HG02870 (cell line): Measurements from ENCODE around the gene GCA.

ENCODE experiments used
- ATAC-seq: cut with Tn5 transposase; IDR thresholded peaks from one replicate; pipeline ENCODE4 v1.9.1; 2021; ENCODE audit warnings: mild to moderate bottlenecking, moderate library complexity; ENCODE audit not compliant: unreplicated experiment

The GCA gene

DNA sequence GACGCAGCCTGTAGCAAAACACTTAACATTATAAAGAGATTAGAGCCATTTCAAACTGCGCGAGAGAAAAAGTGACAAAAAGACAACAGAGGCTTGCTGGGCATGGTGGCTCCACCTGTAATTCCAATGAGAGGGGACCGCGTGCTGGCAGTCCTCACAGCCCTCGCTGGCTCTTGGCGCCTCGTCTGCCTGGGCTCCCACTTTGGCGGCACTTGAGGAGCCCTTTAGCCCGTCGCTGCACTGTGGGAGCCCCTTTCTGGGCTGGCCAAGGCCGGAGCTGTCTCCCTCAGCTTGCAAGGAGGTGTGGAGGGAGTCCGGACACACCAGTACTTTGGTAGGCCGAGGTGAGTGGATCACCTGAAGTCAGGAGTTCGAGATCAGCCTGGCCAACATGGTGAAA lies 16.1 kb upstream of the GCA start:
- no peak for ATAC-seq

DNA sequence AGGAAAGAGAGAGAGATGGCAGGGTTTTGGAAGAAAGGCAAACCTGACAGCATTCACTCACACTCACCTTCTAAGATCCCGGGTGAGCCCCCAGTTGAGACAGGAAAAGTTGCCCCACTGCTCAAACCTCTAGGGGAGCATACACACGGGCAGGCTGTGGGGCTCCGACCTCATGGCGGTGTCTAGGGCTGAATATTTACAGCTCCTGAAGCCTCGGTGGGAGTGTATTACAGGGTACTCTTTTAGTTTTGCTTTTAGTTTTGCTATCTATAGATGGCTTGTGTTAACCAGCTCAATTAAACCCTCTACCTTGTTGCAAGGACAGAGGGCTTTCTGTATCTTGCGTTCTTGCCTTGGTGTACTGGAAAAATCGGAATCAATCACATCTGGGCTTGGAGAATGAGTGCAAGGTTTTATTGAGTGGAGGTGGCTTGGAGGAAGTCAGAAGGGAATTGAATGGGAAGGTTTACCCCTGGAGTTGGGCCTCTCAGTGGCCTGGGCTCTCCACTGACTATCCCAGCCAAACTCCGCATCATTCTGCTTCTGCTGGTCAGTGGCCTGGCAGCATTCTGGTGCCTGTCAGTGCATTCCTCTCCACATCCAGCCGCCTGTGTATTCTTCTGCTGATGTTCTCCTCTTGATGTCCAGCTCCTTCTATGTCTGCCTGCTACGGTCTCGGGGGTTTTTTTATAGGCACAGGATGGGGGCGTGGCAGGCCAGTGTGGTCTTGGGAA lies 15.3 kb upstream of the GCA start:
- no peak for ATAC-seq

DNA sequence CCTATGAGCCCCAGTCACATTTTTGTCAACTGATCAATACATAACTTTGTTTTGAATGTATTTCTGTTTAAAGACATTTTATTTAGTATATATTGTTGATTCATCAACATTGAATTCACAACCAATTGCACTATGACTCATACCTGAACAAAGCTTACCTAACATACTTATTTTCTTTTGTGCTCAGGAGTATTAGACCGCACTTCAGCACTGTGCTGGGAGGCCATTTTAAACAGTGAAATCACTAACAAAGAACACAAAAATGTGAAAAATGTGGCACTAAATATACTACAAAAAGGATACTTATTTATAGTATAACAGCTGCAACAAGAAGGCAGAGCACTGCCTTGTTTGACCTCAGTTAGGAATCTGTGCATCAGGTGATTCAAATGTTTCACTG lies 13.1 kb upstream of the GCA start:
- no peak for ATAC-seq

DNA sequence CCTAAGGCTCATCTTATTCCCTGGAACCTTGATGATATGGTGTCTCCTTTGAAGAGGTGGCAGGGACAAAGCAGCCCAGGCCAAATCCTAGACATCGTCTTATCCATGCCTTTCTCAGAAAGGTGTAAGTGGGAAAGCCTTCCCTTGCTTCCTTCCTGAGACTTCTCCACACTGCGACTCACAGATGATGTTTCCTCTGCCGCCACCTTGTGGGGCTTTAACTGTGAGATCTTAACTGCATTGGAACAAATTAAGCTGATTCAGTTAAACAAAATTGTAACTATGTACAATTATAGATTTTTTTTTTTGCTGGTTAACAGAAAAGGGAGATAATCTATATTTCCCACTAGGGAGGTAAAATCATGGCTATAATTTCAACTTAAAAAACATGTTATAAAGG lies 10.0 kb upstream of the GCA start:
- peak; percentile 67 for ATAC-seq

DNA sequence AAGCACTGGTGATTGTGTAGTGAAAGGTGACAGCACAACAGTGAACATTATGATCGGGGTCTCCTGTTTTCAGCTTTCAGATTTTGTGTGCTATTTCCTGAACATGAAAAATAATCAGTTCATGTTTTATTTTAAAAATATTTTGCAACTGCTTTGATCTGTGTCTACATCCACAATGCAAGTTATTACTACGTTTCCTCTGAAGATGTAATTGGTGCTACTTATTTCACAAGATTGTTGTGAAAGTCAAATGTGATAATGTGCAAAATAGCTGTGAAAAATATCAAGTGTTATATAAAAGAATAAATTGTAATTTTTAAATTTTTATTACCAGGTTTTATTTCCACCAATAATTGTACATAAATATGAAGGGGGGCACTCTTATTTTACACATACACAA lies 6.1 kb upstream of the GCA start:
- ATAC-seq = no peak

DNA sequence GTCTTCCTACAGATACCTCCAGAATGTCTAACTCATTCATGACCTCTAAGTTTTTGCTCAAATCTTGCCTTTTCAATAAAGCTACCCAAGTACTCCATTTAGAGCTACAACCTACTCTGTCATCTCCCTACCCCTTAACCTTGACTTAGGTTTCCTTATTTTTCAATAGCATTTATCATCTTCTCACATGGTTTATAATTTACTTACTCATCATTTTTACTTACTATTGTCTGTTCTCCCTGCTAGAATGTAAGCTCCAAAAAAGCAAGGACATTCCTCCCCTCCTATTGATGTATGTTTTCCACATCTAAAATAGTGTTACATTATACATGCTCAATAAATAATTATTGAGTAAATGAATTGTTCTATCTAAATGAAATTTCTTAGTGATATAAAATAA lies 3.1 kb upstream of the GCA start:
- ATAC-seq = no peak

DNA sequence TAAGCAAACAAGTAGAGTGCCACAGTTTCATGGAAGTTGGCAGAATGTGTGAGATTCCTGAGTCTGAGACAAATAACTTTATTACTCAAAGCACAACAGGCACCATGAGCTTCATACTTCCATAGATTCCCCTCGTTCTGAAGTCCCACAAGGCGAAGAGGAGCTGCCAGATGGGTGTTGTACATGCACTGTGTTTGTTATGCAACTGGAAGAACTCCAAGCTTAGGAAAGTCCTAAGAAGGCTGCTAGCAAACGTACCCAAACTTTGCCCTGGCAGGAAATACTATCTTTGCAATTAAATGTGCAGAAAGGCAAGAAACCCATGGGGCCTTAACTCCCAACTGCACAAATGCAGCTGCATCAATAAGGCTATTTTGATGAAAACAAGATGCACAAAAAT lies 1.6 kb upstream of the GCA start:
- ATAC-seq = no peak

DNA sequence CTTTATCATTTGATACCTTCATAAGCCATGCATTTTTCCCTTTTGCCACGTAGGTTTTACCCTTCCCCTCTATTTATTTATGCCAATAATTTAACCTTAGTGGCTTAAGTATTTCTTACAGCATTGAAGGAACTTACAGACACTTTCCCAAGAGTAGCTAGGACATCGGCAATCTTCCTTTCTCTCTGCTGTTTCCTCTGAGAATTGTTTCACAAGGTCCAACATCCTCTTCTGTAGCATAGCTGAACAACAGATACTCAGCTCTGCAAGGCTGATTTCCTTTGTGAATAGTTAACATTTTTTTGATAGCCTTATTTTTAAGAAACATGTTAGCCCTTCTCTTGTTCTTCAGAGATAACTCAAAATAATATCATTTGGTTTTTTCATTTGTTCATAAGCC lies 1.1 kb upstream of the GCA start:
- no peak for ATAC-seq

DNA sequence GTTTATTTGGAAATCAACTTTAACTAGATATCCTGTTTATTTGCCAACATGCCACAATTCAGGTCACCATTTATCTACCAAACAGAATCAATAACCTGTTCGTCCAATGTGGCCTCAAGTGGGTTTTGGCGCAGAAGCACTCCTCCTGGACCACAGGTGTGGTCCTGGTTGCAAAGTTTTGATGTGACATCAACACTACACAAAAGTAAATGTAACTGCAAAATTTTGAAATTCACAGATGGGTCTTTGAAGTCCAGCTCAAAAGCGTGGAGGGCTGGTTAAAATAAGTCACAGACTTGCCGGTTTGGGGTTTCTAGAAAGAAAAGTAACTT lies 474 bp upstream of the GCA start:
- ATAC-seq = no peak

DNA sequence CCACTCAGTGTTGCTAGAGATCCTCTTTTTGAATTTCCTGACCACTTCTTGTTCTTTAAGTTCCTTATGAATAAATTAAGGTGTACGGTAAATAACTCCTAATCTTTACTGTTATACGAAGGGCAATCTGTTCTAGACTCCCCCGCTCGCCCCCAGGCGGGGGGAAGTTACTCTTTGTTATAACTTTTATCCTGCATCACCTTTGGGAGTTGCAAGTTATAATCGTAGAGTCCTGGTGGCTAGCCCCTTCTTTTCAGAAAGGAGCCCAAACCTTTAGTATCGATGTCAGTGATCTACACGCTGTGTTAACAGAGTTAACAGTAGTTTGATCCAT lies 652 bp downstream of the GCA start:
- ATAC-seq = no peak

DNA sequence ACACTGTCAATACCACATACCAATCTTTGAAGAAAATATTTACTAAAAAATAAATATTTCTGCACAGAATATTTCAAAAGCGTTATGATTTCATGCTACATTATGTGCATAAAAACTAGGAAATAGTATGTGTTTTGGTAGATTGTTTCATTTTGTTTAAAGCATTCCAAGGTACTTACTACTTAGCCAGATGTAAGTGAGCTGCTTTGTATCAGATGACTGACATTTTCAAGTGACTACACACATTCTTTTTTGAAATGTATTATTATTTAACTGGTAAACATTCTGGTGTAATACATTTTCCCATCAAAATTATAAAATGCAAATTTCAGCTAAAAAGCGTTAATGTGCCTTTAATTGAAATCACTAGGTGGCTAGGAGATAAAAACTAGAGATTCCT lies 21.5 kb downstream of the GCA start:
- no peak for ATAC-seq

DNA sequence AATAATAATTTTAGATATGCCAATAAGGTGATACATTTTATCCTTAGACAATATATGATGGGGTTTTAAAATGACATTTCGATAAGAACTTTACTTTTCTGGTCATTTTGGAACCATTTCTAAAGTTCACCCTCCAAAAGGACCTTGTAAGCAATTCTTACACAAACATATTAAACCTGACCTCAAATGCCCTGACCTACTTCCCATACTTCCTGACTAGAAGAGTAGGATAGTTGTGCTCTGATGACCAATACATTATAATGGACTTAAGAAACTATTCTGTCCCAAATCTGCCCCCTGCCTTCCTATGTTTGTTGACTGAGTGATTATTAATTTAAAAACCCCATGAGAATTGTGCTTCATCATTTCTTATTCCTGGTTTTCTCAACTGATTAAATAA lies 24.6 kb downstream of the GCA start:
- no peak for ATAC-seq

DNA sequence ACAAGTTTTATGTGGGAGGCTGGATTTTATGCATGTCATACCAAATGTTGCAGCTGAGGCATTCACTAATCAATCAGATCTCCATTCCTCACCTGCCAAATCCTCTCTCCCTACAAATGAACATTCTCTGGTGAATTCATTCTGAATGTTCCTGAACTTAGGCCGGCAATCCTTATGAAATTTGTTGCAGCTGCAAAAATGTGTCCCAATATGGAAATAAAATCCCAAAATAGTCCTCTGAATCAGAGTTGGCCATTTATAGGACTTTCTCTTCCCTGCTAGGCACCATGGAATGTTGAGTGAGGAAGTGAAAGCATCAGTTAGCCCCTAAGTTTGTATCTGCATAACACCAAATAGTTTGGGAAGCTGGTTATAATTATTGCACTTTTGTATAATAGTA lies 25.6 kb downstream of the GCA start:
- ATAC-seq = no peak

DNA sequence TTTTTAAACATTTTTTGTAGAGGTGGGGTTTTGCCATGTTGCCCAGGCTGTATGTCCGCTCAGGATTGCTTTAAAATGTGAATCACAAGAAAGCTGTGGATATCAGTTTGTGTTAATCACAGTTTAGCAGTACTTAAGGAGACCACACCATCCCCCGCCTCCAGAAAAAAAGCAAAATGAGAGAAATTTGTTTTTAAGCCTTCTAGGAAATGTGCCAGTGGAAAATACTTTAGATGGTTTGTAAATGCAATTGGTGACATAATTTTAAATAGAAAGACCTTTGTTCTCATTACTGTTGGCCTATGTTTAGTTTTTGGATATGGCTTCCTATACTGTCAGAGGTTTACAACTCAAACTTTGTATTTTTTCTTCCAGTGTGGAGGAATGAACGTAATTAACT lies 27.0 kb downstream of the GCA start:
- no peak for ATAC-seq

DNA sequence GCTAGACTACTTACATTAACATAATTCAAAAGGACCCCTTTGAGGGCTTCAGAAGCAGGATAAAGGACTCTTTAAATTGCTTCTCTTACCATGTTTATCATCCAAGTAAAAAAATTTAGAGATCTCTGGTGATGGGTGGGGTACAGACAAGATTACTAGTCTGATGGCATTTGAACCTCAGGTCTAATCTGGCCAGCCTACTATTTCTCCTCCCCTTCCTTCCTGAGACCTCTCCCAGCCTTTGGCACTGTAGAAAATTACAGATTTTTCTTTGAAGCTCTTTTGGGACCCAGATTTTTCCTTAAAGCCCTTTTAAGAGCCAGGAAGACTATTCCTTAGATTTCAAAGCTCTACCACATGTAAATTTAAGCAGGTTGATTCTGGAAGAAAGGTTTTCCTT lies 28.9 kb downstream of the GCA start:
- no peak for ATAC-seq

DNA sequence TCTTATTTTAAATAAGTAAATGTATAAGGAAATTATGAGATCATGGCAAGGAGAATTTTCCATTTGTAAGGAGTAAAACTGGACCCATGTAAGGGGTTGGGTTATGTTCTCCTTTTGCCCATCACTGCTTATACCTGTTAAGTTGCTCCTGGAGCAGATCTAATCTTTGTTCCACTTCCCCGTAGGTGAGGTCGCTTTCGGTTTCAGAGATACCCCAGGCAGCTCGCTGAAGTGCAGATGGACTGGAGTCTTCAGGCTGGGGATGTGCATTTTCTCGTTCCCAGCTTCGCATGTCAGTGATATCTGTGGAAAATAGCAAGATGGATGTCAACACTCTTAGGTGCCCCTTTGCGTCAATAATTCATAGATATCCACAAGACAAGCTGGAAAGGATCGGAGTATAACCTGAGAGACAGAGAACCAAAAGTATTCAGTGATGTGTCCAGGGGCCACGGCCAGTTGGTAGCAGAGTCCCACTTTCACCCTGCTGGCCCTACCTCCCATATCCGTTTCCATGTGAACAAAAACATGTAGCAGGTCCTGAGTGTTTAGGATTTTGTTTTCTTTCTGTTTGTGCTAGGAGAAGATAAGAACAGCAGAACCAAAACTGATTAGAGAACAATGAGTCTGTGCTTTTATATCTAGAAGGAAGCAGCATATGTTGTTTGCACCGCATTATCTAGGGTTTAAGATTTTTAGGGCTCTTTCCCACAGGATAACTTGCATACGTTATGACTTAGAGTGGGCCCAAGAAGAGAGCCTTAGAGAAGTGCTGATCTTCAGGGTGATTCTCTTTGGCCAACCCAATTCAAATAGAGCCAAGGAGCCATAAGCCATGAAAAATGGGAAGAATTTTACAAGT lies 36.0 kb downstream of the GCA start:
- peak; percentile 70 for ATAC-seq

DNA sequence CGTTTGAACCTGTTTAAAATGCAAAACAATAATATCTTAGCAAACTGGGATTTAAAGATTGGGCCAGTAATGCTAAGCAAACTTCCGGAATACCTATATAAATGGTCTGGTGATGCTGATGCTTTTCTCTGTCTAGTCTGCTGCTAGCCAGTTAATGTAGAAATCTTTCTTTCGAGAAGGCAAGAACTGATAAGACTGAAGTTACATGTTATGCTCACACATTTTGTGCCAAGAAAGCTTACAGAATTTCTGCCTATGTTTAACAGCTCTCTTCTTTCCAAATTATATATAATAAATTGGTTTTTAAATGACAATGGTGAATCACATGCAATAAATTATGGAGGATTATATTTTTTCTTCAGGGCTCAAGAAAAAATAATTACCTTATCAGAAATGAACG lies 37.9 kb downstream of the GCA start:
- no peak for ATAC-seq

DNA sequence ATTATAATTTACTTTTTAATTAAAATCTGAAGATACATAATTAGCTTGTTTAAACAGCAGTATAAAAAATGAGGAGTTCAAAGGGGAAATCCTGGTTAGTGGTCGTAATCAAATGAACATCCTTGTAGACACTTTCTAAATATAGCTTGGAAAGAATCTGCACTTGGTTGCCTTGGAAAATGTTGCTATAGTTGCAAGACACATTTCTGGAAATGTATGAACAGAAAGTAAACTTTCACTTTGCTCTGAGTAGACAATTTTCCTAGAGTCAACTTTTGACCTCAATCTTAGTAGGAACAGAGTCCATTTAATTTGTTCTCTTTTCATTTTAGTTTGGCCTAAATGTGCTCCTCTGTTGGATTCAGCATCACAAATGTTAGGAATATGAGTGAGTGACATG lies 38.3 kb downstream of the GCA start:
- no peak for ATAC-seq

DNA sequence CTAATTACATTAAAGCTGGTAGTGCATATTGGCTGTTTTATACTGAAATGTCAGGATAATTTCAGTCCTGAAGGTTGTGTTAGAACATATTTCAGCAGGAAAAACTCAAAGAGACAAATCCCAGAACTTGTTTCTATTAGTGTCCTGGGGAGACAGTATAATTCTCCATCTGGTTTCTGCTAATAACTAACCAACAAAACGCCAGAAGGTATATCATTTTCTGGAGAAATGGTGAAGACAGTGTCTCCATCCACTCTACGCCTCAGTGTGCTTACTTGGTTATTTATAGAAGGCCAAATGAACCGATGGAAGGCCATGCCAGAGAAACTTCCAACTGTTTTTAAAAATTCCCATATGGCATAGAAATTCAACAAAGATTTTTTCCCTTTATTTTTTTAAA lies 41.6 kb downstream of the GCA start:
- no peak for ATAC-seq

DNA sequence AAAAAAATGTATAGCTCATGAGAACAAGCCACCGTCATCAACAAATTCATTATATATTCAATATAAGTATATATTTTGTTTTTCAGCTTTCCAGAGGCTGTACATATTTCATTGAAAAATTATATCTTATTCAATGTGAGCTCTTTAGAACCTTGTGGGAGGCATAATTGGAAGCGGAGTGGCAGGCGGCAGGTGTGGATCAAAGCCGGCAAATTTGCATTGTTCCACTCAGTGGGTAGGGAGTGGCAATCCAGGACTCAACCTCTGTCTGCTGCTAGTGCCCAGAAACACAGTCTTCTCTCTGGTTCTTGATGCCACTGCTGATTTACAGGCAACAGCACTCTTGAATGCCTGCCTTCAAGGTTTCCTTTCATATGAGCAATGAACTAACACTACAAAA lies 46.9 kb downstream of the GCA start:
- no peak for ATAC-seq

DNA sequence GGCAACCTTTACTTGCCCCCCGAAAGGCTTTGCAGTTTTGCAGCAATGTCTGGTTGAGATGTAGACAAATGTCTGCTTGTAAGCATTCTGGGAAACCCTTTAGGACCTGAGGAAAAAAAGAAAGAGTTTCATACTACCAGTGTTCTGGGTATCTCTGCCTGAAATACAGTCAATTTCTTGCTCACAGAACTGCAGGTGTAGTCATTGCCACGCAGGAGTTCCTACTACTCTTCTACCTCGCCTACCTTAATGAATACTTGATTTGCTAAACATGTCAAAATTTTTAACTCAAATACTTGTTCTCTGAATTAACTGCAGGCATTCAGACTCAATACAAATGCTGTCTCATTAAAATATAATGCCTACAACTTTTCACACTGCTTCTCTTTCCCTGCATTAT lies 56.4 kb downstream of the GCA start:
- no peak for ATAC-seq

DNA sequence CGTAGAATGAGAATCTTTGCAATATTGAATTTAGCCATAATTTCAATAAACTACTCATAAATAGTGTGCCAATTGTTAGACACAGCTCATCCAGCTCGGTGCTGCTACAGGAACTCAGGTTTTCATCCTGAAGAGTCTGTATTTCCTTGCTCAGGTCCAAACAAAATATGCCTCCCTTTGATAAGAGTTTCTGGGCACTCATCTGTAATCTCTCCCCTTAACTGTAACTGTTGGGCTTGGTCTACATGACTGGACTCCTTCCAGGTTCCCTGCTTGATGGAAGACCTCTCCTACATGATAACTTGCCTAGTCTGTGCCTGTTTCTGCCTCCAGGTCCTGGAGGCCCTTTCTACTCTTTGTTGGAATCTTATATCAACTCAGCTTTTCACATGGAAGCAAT lies 57.9 kb downstream of the GCA start:
- no peak for ATAC-seq

DNA sequence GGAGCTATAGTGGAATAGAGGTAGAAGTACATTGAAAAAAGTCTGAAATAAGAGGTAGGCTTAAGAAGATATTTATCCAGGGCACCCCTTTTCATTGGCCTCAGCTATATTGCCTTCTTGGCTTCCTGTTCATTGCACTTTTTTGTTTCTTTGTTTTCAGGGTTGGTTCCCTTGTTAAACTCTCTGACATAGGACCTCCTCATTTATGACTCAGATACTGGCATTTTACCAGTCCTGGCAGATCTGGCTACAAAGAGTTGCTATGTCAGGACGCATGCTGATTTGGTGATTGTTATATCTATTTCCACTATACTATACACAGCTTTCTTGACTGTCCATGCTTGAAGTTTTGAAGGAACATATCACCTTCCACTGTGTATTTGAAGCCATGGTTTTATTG lies 60.0 kb downstream of the GCA start:
- no peak for ATAC-seq
